HG03571 (cell line): Measurements from ENCODE around the gene TSSK6.
"Not testable (repeated sequence)": the region's sequence is repeated elsewhere in the genome, so short reads cannot be mapped to it uniquely, and the experiment has no call there.

Source experiments
- ATAC-seq: cut with Tn5 transposase; IDR thresholded peaks from one replicate; pipeline ENCODE4 v1.9.1; 2021; ENCODE audit not compliant: unreplicated experiment

TSSK6 gene

DNA sequence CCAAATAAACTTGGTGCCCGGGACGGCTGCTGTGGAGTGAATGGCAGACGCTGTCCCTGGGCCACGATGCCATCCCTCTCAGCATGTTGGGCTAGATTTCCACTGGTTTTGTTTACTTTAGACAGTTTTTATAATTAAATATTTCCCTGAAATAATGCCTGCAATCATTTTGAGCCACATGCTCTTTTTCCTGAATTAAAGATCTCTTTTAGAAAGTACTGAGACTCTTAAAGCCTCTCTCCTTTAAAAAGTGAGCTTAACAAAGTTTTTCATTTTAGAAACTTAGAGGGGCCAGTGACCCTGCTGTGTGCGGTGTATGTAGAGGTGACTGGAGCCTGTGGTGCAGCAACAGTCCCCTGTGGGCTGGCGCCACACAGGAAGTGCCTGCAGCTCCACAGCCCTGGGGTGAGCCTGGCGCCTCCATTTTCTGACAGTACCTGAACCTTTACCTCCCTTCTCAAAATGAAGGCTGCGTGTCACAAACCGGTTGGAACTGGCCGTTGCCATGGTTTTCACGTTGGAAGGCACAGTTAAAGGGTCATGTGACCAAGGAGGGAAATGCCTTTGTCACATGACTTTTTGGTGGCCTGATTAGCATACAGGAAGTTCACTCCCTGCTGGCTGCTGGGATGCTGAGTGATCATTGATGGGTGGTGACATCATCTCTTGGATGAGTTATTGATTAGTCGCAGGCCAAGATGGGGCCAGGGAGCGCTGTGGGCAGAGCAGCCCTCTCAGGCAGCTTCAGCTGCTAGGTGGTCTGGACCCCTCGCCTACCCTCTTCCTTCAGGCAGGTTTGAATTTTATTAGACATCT, 26.3 kb downstream of the TSSK6 start:
- ATAC-seq = peak; percentile 60

DNA sequence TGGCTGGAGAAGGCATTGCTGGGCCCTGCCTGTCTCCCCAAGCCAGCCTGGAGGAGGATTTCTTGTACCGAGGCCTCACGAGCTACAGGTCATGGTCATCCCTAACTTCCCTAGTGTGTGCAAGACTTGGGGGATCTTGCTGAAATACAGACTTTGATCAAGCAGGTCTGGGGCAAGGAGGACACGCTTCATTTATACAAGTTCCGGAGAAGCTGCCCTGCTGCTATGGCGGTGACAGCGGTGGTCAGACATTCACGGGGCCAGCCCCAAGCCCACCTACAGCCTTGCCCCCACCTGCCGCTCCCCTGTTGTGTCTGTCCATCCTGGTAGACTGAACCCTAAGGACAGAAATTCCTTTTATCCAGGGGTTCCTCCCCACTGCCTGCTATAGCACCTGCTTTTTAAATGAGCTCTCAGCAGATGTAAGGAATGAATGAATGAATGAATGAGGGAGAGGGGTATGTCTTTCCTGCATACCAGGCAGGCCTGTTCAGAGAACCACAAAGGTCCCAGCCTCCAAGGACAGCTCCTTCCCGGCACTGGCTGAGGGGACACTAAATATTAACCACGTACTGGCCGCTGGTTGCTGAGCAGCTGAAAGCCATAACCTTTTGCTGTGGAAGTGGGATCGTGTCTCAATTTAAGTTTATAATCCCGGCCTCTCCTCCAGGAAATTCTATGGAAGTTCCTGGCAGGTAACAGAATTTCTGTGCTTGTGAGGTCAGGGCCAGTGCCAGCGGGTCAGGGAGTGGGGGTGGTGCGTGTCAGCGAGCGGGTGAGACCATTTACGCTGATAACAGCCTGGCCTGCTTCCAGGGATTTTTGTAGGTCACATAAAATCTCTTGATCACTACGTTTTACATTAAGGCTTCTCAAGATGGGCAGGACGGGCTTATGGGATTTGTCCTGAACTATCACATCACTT, 27.1 kb downstream of the TSSK6 start:
- ATAC-seq = no peak

DNA sequence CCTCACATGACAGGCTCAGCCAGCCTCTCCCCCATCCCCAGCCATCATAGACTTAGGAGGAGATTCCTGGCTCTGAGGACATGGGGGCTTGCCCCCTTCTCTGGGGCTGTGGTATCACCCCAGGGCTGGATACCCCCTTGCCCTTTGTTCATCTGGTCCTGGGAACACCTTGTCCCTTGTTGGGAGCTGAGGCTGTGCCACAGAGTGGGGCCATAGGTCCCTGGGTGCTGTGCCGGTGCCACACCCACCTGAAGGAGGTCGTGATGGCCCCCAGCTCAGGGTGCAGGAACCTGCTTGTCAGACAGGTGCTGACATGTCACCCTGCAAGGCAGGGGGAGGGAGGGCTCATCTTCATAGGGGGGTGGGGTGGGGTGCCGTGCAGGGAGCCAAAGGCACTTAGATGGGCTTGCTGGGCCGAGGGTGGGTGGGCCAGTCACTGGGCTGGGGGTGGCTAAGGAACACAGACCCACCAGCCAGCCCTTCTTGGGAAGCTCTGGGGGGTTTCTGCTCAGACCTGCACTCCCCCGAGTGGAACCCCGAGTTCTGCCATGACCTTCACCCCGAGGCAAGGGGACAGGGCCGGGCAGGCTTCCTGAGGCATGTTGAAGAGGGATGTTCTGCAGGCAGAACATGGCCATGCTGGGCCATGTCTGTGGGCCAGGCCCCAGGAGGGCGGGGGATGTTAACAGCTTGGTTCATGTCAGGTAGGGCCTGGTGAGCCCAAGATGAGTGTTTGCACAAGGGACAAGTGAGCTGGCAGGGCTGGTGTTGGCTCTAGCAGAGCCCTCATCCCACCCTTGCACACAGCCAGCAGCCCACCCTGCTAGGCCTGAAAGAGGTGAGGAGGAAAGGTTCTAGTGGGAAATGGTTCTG, 28.0 kb downstream of the TSSK6 start:
- ATAC-seq = no peak

DNA sequence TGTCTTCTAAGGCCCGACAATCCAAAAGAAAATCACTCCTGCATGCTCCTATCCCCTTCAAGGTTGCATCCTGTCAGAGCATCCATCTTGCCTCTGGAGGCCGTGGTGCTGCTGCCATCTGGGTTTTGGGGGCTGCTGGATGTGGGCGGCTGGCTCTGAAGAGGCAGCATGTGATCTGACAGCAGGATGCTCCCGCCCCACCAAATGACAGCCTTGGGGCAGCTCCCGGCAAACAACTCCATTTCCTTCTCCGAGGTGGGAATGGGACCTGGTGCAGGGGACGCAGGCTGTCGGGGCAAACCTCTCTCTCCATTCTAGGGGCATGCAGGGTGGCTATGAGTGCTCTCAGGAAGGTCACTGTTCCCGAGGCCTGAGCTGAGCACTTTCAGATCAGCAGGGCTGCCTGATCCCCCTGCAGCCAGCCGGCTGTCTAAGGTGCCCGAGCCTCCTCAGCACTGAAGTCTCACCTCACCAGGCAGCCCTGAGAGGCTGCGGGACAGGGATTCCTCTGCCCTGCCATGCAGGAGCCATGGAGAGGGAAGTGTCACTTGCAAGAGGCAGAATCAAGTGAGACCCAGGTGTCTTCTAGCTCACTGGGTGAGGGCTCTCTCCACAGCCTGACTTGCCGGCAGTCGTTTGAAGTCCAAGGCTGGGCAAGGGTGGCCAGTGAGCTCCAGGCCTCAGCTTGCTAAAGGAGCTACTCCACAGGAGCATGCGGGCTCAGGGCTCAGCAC, 28.8 kb downstream of the TSSK6 start:
- ATAC-seq = no peak

DNA sequence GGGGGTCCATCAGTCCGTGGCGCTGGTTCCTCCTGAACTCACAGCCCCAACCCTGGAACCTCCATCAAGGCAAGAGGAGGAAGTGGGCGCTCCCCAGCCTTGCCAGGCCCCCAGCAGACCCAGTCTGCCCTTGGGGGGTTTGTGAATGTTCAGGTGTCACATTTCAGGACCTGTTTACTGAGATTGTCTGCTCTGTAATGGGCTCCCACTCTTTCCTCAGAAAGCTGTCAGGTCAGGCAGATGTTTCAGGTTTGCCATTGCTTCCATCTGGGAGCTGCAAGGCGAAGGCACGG, 29.4 kb downstream of the TSSK6 start:
- no peak for ATAC-seq

DNA sequence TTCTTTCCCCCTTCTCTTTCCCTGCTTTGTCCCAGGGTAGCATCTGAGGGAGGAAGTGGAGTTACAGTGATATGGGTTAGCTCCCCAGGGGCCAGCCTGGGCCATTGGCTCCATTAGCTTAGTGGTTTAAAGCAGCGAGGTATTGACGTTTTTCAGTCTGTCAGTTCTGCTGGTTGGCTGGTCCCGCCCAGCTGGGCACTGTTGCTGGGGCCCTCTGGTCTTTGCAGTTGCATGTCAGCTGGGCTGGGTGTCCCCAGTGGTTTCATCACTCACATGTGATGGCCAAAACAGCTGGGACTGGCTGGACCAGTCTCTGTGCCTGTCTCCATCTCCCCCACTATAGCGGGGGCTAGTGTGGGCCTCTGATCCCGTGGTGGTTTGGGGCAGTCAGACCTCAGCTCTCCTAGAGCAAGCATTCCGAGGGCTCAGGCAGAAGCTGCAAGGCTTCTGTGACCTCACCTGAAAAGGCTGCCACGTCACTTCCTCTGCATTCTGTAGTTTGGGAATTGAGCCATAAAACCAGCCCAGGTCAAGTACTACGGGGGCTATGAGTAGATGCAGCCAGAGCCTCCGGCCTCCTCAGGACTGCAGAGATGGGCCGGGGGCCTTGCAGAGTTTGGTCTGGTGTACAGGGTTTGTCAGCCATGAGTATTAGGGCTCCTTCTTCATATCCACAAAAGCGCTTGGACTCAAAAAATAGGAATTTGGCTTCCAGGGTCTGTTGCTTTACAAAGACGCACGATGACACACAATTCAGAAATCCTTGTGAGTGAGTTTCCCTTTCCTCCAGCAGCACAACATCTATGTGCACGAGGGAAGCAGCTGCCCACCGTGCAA, 30.0 kb downstream of the TSSK6 start:
- no peak for ATAC-seq

DNA sequence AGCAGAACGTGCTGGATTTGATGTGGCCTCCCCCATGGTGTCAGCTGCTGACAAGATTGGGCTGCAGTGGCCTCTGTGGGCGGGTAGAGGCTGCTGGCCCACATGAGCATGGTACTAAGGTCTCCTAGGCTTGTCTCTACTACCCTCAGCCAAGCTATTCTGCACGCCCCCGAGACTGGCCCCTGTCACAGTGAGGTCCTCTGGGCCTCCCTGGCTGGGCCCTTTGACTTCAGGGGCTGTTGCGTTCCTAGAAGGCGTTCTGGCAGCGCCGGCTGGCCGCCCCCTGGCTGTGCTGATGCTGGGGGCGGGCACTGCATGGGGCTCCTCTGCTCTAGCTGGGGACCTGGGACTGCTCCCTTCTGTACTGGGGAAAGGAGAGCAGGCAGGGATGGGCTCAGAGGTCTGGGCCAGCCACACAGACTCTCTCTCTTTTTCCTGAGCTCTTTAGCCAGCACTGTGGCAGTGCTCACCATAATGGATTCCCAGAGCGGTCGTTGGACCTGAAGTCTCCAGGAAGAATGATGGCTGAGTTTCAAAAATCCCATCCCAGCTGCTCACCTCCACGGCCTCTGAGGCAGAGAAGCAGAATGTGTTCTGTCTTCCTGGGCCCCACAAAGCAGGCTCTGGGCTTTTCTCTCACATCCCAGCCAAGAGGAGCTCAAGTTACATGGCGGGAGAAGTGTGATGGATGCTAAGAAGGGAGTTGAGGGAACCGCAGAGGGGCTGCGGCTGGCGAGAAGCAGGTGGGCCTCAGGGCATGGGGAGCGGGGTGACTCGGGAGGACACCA, 32.3 kb downstream of the TSSK6 start:
- ATAC-seq = no peak

DNA sequence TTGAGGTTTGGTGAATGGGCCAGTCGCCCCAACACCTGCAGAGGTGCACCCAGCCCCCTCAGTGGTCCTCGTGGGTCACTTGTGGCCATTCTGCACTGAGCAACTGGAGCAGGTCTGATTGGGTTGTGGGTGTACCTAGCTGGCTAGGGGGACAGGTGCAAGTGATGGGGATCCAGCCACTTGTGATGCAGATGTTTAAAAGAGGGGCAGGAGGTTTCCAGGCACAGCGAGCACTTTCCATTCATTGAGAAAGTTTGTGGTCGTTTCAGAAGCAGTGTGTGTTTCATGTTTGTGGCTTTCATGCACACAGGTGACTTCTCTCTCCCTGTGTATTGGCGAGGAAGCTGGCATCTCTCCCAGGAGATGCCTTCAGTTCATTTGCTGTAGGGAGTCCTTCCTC, 34.7 kb downstream of the TSSK6 start:
- no peak for ATAC-seq

DNA sequence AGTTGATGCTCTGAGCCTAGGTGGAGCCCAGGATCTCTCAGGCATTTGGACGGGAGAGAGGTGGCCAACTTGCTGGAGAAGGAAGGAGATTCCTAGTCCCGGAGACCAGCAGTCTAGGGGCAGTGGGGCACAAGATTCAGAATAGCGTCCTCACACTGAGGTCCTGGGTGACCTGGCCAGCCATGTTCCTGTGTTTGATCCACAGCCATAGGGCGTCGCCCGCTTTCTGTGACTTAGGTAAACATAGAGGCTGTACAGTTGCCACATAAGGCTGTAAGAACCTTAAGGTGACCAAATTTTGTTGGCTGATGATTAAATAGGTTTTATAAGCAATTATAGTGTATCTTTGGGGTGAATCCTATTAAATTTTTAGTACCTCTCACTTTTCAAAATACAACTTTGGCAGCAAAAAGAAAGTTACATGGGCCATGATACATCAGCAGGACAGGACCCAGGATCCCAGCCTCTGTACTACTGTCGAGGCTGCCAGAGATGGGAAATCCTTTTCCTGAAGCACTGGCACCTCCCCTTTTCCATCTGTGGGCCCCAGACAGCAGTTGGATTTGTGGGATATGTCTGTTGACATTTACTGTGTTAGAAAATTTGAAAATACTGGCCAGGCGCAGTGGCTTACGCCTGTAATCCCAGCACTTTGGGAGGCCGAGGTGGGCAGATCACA, 37.5 kb downstream of the TSSK6 start:
- ATAC-seq = no peak

DNA sequence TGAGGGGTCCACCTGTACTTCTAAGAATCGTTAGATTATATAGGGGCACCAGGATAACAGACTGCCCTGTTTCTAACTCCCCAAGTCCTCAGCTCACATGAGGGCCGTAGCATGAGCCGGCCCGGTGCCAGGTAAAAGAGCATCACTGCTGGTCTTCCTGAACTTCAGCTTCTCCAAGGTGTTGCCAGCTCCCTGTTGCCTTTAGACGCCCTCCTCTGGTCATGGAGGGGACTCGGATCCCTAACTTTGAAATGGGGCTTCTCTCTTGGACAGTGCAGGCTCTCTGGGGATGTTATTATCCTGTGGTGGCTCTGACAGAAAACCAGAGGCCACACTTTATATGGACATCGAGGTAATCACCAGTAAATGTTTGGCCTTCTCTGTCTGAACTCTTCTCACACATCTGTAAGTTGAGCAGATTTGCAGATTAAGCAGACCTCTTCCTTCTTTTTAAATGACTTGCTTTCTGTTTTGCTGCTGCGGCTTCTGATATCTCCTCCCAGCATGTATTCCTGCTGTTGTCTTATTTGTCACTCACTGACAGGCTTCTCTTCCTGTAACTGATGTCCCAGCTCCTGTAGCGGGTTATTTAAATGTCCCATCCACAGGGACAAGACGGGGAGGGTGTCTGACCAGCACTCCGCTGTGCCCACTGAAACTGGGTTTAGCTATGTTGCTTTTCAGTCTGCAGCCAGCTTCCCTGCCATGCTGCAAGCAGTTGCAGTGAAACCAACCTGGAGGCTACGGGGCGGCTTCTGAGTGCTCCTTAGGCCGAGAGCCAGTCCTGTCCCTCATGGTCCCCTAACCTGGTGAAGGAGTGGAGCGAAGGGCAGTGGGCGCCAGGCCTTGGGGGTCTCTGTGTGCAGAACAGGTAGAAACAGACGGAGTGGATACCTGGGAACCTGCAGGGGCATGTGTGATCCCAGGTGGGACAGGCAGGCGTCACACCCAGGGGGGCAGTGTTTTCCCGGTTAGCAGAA, 39.2 kb downstream of the TSSK6 start:
- no peak for ATAC-seq

DNA sequence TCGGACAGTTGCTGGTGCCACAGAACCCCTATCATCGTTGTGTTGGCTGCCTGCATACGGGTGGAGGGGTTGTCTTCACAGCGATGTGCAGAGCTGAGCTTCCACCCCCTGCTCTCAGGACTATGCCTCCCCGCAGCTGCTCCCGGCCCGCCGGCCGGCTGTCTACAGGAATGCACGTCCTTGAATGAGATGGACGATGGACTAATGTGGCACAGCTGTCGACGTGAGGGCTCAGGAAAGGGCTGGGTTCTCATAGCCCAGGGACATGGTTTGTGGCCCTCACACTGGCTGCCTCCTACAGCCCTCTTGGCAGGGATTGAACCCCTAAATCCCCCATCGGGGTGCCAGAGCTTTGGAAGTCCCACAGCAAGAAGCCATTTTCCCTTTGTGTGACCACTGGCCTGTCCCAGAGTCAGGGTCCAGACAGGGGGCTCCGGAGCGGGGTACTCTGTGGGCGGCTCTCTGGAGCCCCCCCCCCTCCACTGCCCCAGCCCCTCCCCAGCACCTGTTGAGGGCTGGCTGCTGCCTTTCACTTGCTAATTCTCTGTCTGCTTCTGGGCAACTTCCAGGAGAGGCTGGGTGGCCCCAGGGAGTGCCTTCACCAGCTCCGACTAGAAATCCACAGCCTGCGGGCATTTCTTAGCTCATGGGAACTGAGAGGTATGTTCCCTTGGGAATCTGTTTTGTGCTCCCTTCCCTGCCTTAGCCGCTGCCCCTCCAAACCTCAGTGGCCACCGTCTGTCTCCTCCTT, 40.2 kb downstream of the TSSK6 start:
- ATAC-seq = no peak

DNA sequence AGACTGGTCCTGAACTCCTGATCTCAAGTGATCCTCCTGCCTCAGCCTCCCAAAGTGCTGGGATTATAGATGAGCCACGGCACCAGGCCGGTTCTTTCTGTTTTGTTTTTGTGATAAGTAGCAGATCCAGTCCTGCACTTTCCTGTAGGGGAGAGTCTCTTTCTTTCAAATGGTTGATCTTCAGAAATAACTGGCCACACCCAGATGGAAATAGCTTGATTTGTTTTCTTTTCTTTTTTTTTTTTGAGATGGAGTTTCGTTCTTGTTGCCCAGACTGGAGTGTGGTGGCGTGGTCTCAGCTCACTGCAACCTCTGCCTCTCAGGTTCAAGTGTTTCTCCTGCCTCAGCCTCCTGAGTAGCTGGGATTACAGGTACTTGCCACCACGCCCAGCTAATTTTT, 43.2 kb downstream of the TSSK6 start:
- not testable (repeated sequence) for ATAC-seq

DNA sequence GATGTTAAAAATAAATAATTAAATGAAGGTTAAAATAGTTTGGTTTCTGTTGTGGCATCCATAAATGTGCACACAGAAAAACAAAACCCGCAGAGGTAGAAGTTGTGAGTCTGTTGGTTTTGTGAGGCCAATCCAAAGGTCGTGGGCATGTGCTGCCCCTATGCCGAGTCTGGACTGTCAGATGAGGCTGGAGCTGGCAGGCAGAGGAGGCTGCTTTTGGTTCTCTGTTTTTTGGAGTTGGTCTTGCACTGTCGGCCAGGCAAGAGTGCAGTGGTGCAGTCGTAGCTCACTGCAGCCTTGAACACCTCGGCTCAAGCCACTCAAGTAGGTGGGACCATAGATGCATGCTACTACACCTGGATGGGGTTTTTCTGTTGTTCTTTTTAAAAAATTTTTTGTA, 43.7 kb downstream of the TSSK6 start:
- no peak for ATAC-seq

DNA sequence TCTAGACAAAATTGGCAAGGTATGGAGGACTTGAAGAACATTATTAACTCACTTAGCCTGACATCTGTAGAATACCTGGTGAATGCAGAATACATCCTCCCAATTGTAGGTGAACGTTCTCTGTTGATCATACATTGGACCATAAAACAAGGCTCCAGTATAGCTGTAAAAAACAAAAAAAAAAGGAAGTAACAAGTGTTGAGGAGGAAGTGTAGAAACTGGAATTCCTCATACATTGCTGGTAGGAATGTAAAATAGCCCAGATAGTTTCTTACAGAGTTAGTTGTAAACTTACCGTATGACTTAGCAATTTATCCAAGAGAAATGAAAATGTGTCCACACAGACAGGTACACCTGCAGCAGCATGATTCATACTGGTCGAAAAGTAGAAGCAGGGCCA, 44.8 kb downstream of the TSSK6 start:
- ATAC-seq = no peak

DNA sequence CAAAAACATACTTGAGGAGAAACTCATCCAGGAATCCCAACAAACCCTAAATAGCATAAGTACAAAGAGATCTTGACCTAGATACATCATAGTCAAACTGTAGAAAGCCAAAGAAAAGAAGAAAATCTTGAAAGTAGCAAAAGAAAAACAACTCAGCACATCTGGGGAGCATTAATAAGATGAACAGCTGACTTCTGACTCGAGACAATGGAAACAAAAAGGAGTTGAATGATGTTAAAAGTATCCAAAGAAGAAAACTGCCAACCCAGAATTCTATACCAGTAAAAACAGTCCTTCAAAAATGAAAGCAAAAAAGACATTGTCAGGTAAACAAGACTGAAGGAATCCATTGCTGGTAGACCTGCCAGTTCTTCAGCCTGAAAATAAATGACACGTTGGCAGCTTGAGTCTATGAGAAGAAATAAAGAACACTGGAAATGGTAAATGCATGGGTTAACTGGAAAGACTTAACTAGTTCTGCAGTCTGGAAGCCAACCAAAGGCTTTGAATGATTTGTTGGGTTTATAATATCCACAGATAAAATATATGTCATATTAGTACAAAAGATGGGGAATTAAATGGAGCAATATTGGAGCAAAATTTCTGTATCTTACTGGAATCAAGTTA, 46.8 kb downstream of the TSSK6 start:
- no peak for ATAC-seq

DNA sequence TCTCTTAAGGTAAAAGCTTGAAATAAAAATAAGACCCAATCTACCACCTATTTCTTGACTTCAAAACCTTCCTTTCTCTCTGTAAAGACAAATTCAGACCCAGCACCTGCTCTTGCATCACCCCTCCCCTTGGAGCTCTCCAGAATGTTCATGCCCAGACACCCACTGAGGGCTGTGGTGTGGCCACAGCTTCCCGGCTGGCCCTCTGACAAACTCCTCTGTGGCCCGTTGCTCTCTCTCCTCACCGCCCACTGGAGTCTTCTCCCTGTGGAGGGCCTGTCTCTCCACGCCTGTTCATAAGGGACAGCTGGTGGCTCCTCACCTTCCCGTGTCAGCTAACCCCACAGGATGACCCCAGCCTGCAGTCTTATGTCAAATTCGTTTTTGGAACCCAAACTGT, 49.1 kb downstream of the TSSK6 start:
- ATAC-seq = no peak
